ENCODE data around the gene CACNA1C. TPM values are rescaled to one million over a fixed set of nuclear protein-coding genes. Genes with fewer than 3 reads are reported as not detected.

The CACNA1C gene
- total RNA-seq, 2 donors from 2014 or later = 0.86 to 6.3 TPM

GRCh38 chr12:2240390-2240789, 187.6 kb downstream of the CACNA1C start:
- Histone ChIP-seq H3K4me3 (ENCODE audit: low read length) (no peak overlapping the region), H3K36me3 (ENCODE audit: control insufficient read depth, insufficient read depth, low read length) (no peaks in the 10 kb centered on the region), H3K4me1 (ENCODE audit: control insufficient read depth, insufficient read depth, low read length) (peaks cover 15% of the 10 kb centered on the region), H3K27ac (ENCODE audit: low read depth, low read length) (no peak overlapping the region), H3K9me3 (ENCODE audit: control insufficient read depth, low read length) (no peaks in the 10 kb centered on the region), H3K9ac (ENCODE audit: extremely low read depth, low read length, poor library complexity, severe bottlenecking) (no peak overlapping the region), H3K27me3 (ENCODE audit: control insufficient read depth, insufficient read depth, low read length, poor library complexity, severe bottlenecking) (no peaks in the 10 kb centered on the region)
- WGBS, 2 experiments (ENCODE audit: insufficient coverage in 1 of 2, insufficient read length in 1 of 2) = 93 to 100% methylated on average over 4 to 6 of the region's 6 CpGs
- Mint-ChIP-seq H3K27ac (no peak overlapping the region), H3K36me3 (ENCODE audit: low read depth) (no peaks in the 10 kb centered on the region), H3K4me3 (no peak overlapping the region), H3K9me3 (no peaks in the 10 kb centered on the region), H3K4me1 (peaks cover 35% of the 10 kb centered on the region), H3K27me3 (ENCODE audit: insufficient read depth) (peaks cover 2% of the 10 kb centered on the region)
- peak; percentile 70 for DNase-seq
- TF ChIP-seq CTCF (conservative IDR thresholded peaks at IDR 0.05) = no peak

- no peaks in the 10 kb centered on the region for H3K36me3 Mint-ChIP-seq (ENCODE audit: low read depth)
- no peaks in the 10 kb centered on the region for H3K36me3 ChIP-seq (ENCODE audit: control insufficient read depth, insufficient read depth, low read length)
- H3K9me3 ChIP-seq (ENCODE audit: control insufficient read depth, low read length) = no peaks in the 10 kb centered on the region
- no peak for DNase-seq
- 93 to 95% methylated on average over 8 of the region's 8 CpGs for WGBS, 2 experiments (ENCODE audit: insufficient coverage in 1 of 2, insufficient read length in 1 of 2)
- no peak overlapping the region for H3K4me3 ChIP-seq (ENCODE audit: low read length)
- no peak for TF ChIP-seq CTCF (conservative IDR thresholded peaks at IDR 0.05)
- no peak overlapping the region for H3K27ac Mint-ChIP-seq
- no peak overlapping the region for H3K9ac ChIP-seq (ENCODE audit: extremely low read depth, low read length, poor library complexity, severe bottlenecking)
- H3K9me3 Mint-ChIP-seq = no peaks in the 10 kb centered on the region
- H3K27me3 Mint-ChIP-seq (ENCODE audit: insufficient read depth) = peaks cover 2% of the 10 kb centered on the region
- no peak overlapping the region for H3K4me3 Mint-ChIP-seq
- no peaks in the 10 kb centered on the region for H3K27me3 ChIP-seq (ENCODE audit: control insufficient read depth, insufficient read depth, low read length, poor library complexity, severe bottlenecking)
- peaks cover 15% of the 10 kb centered on the region for H3K4me1 ChIP-seq (ENCODE audit: control insufficient read depth, insufficient read depth, low read length)
- H3K4me1 Mint-ChIP-seq = peaks cover 40% of the 10 kb centered on the region
- H3K27ac ChIP-seq (ENCODE audit: low read depth, low read length) = no peak overlapping the region
Measured at GRCh38 chr12:2240984-2241383, 188.2 kb downstream of the CACNA1C start.

GRCh38 chr12:2242216-2242615, 189.4 kb downstream of the CACNA1C start:
- no peak overlapping the region for H3K4me3 Mint-ChIP-seq
- DNase-seq = no peak
- Histone ChIP-seq H3K9ac (ENCODE audit: extremely low read depth, low read length, poor library complexity, severe bottlenecking) (no peak overlapping the region), H3K9me3 (ENCODE audit: control insufficient read depth, low read length) (no peaks in the 10 kb centered on the region), H3K27ac (ENCODE audit: low read depth, low read length) (no peak overlapping the region), H3K36me3 (ENCODE audit: control insufficient read depth, insufficient read depth, low read length) (no peaks in the 10 kb centered on the region), H3K4me1 (ENCODE audit: control insufficient read depth, insufficient read depth, low read length) (peaks cover 15% of the 10 kb centered on the region), H3K4me3 (ENCODE audit: low read length) (no peak overlapping the region), H3K27me3 (ENCODE audit: control insufficient read depth, insufficient read depth, low read length, poor library complexity, severe bottlenecking) (no peaks in the 10 kb centered on the region)
- no peak overlapping the region for H3K27ac Mint-ChIP-seq
- H3K9me3 Mint-ChIP-seq = no peaks in the 10 kb centered on the region
- WGBS, 2 experiments (ENCODE audit: insufficient coverage in 1 of 2, insufficient read length in 1 of 2) = 89 to 94% methylated on average over 2 to 5 of the region's 5 CpGs
- no peak for TF ChIP-seq CTCF (conservative IDR thresholded peaks at IDR 0.05)
- peaks cover 40% of the 10 kb centered on the region for H3K4me1 Mint-ChIP-seq
- no peaks in the 10 kb centered on the region for H3K36me3 Mint-ChIP-seq (ENCODE audit: low read depth)
- H3K27me3 Mint-ChIP-seq (ENCODE audit: insufficient read depth) = no peaks in the 10 kb centered on the region

Data from endodermal cell (in vitro differentiated cells).